D721Med (cell line): Measurements from ENCODE around the gene LRMDA.

Experiments used
- DNase-seq: peaks from one replicate; pipeline ENCODE4 v3.0.0; 2011; ENCODE audit warnings: low spot score; ENCODE audit not compliant: insufficient read length
- FAIRE-seq: peaks from 2 replicates; lab custom pipeline; 2011; peaks lifted over from hg19 to GRCh38; lab: Jason Lieb, UNC
- CTCF ChIP-seq: IDR thresholded peaks from 2 replicates; pipeline ENCODE4 v1.5.1; 2012; ENCODE audit warnings: mild to moderate bottlenecking, control low read depth; ENCODE audit not compliant: insufficient read depth; ENCODE audit errors: missing control alignments

Gene LRMDA

DNA sequence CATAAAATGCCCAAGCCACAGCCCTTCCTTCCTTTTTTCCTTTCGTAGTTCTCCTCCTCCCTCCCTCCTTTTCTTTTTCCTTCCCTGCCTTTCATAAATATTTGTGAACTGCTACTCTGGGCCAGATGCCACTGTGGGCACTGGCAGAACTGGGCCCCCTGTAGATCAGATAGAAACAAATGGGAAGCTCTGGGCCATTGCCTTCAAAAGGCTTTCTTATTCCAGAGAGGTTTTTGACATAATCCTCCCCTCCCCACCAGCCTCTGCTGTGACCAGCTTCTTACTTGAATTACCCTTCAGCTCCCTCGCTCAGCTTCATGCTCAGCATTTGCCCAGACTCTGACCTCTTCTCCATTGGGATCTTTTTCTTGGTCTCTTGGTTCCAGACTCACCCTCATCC, 886.8 kb downstream of the LRMDA start:
- TF ChIP-seq CTCF = no peak
- FAIRE-seq (no peak), DNase-seq (no peak)

GRCh38 chr10:76319661-76320060, 888.2 kb downstream of the LRMDA start:
- FAIRE-seq = no peak
- DNase-seq = no peak
- TF ChIP-seq CTCF = no peak

DNA sequence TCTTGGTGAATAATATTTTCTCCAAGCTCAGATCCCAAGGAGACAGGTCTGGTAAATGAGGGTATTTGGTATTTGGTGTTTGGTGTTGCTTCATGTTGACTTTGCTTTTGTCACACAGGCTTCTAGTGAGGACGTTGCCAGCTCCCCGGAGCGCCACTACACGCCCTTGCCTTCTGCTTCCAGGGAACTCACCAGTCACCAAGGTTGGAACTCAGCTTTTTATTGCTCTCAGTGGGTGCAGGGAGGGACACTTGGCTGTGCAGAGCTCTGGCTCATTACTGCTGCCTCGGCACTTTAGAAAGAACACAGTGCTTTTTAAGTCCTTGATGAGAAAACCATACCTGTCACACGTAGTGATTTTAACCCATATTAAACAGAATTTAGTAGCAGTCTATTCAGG, 892.9 kb downstream of the LRMDA start:
- TF ChIP-seq CTCF = no peak
- DNase-seq (no peak), FAIRE-seq (no peak)

GRCh38 chr10:76327441-76327840, 896.0 kb downstream of the LRMDA start:
- FAIRE-seq = no peak
- TF ChIP-seq CTCF = no peak

GRCh38 chr10:76328348-76328747, 896.9 kb downstream of the LRMDA start:
- no peak for DNase-seq
- no peak for FAIRE-seq
- TF ChIP-seq CTCF = no peak

More at GRCh38 chr10:76327441-76327840, 896.0 kb downstream of the LRMDA start:
- no peak for DNase-seq

GRCh38 chr10:76329891-76330575, 898.6 kb downstream of the LRMDA start:
- DNase-seq = no peak
- FAIRE-seq = no peak

More at GRCh38 chr10:76329891-76330575, 898.6 kb downstream of the LRMDA start:
- no peak for TF ChIP-seq CTCF
